Esophagus mucosa (tissue), 1 donor: ENCODE results near the gene FTHL17. TPM values are rescaled to one million over a fixed set of nuclear protein-coding genes. Genes with fewer than 3 reads are reported as not detected.

ENCODE experiments used
- ATAC-seq: fragments of 200-7000 bp; cut with Tn5 transposase; one replicate; pipeline ENCODE4 v1.9.1; 2020
- total RNA-seq: library from RNA; stranded (reverse); gene quantifications from one replicate; pipeline ENCODE4 v1.2.4, GENCODE V29; 2023
- donor health status: DM: yes; HTN: yes; CAD: no.

FTHL17 gene
- not detected for total RNA-seq

DNA sequence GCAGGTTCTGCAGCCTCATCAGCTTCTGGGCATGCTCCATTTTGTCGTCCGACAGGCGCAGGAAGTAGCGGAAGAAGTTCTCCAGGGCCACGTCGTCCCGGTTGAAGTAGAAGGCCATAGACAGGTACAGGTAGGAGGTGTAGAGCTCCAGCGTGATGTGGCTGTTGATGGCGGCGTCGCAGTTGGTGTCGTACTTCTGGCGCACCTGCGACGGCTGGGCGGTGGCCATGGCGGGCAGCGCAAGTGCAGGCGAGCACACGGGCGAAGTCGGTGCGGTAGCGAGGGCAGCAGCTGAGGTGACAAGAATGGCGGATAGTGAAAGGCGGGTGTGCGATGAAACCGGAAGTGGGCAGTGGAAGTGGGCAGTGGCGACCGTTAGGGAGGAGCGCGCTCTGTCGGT, at the start of gene FTHL17:
Gene FTHL17 (minus strand): TSS at position 317 of the 400 bp plus-strand sequence. CDS start 88 bp downstream, at position 229.
- ATAC-seq, result no peak

DNA sequence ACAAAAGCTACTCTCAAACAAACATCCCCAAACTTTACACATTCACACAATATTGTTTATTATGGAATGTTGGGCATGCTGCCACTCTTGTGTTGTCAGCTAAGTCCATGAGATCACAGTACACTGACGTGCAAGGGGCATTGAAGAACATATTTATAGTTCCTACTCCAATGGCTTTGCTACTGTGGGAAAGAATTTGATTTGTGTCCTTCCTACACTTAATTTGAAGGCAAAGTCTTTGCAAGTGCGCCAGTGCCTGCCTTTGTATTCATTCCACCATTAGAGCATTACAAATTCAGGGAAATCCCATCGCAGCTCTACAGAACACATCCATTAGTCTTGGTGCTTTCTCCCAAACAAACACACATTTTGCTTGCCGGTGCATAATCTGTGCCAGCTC, 45.4 kb upstream of the FTHL17 start:
- no peak for ATAC-seq

DNA sequence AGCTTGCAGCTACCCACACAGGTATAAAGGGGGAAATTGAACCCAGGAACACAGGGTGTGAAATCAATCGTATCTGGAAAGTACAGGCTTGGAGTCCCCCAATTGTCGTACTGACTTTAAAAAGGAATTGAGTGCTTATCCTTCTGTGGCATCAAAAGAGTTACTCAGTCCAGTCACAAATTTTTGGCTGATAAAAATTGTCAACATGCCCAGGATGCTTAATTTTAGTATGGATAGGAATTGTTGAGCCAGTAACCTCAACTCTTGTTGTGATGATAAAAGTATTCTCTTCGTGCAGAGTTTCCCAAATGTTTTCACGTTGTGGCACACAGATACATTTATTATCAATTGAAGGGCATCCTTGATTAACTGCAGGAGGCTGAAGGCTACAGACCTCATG, 43.6 kb upstream of the FTHL17 start:
- ATAC-seq, result no peak

DNA sequence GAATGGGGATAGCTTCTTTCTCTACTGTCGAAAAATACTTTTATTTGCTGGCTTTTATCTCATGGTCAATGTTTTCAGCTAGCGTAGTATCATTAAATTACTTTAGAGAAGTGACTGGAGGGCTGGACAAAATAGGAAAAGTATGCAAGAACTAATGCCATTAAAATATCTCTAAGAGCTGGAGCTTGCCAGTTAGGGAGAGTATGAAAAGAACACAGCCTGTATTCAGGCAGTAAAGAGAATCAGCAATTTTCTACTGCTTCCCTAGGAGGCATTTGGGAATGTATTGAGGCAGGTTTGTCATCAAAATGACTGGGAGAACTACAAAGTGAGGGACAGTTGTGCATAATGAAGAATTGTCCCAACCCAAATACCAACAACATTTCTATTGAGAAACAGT, 43.0 kb upstream of the FTHL17 start:
- ATAC-seq, result no peak

DNA sequence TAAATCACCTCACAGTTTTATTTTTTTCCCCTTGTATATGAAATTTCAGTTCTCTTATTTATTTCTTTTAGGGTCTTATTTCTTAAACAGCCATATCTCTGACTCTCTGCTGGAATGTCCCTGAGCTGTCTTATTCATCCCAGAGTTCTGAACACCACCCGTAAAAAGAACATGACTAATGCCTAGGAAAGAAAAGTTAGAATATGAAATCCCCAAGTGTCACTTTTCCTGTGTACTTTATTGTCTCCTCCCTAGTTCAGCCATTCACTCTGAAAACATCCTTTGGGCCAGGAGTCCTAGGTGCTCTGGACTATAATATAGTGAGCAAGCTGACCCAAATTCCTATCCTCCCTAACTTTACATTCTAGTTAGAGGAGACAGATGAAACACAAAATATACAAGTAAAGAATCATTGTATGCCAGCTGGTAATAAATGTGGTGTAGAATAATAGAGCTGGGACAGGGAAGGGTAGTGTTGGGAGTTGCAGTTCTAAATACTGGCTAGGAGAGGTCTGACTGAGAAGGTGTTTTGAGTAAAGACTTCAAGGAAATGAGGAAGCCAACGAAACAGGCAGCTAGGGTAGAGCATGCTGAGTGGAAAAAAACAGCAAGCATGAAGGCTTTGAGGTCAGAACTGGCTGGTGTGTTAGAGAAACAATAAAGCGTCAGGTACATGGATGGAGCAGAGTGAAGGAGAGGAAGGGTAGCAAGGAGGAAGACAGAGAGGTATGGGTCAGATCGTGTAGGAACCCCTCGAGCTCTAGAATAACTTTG, 40.6 kb upstream of the FTHL17 start:
- ATAC-seq, result no peak

DNA sequence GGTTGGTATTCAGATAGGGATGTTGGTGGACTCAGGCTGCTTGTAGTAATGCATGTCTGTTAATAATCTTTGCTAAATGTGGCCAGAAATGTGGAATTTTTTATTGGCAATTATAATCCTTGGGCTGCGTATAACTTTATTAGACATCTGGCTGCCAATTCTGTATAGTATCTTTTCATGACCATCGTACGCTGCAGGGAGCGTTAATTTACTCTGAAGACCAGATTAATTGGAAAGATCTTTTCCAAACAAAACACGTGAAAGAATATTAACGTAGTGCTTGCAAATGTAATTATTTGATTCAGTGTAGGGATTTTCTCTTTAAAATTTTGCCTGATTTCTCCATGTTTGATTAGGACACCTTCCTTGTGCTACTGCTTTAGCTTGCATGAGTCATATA, 38.8 kb upstream of the FTHL17 start:
- ATAC-seq, result no peak

DNA sequence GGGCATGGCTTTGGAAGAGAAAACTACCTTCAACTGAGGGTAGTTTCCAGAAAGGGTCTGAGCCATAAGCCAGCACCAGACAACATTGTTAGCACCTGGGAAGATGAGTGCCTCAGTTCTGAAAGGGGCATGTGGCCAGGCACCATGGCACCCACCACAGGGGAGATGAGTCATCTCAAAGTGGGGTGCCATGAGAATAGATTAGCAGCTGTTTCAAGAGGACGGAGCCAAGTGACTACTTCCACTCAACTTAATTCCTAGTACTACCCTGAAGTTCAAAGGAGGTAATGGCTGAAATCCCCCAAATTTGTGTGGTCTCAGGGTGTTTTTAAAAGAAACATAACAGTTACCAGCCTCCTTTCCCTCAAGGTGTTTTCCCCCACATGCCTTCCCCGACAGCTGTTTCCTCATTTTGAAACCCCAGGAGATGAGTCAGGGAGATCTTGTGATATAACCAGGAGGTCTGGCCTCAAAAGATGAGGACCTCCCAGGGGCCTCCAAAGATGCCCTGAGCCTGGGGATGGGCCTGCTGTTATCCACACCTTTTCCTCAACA, 27.8 kb upstream of the FTHL17 start:
- no peak for ATAC-seq

DNA sequence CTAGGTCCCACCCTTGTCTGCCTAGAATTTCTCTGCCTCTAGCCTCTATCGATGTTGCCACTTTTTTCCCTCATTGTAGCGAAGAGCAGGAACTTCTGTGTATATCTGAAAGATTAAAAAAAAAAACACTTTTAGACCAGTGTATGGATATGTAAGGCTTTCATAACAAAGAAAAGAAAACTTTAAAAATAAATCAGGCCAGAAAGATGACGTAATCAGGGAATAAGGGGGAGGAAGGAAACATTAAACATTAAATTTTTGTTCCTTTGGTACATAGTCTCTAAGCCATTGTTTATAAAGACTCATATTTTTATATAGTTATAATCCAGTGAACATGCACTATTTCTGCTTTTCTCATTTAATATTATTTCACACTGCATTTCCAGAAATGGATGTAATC, 26.2 kb upstream of the FTHL17 start:
- ATAC-seq, result no peak

DNA sequence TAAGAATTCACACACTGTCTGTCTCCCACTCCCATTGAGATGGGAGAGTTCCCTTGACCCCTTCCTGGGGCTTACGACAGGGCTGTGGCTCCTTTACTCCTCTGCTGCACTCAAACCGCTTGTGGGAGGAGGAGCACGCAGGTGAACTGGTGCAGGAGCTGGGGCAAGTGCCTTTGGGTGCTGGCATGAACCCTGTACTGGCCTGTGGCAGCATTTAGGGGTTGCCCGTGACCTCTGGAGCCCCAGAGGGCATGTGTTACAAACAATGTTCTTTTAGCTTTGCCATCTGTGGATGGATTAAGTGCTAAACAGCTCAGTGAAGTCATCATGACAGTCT, 21.8 kb upstream of the FTHL17 start:
- no peak for ATAC-seq

DNA sequence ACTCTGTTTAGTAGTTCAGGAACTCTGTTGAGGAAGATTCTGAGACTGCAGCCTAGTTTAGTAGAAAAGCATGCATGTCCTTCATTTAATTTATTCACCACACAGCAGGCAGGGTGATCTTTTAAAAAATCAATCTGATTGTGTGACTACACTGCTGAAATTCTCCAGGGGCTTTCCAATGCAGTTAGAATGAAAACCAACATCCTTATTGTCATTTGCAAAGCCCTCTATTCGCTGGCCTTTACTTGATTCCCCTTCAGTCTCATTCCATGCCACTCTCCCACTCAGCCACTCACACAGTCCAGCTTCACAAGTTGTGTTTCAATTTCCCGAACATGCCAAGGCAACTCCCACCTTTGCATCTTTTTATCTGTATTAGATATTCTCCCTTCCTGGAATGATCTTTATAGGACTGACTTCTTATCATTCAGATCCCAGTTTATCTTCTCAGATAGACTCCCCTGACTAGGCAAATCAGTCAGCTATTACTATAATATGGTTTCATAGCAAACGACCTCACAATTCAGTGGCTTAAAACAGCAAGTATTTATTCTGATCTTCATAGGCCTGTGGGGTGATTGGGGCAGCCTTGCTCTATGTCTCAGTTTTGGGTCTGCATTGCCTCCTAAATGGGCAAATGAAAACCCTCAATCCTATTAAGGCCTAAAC, 21.3 kb upstream of the FTHL17 start:
- no peak for ATAC-seq

DNA sequence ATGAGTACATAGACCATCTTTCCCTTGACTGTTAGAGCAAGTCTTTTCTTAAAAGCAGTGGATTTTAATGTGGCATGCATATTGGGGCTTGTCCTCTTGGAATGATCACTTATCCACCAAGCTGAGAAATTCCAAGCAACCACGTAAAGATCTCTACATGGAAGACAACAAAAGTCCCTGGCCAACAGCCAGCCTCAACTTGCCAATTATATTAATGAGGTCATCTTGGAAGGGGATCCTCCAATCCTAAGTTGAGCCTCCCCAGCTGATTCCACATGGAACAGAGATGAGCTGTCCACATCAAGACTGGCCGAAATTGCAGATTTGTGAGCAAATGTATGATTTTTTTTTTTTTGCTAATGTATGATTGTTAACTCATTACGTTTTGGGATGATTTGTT, 20.6 kb upstream of the FTHL17 start:
- no peak for ATAC-seq

DNA sequence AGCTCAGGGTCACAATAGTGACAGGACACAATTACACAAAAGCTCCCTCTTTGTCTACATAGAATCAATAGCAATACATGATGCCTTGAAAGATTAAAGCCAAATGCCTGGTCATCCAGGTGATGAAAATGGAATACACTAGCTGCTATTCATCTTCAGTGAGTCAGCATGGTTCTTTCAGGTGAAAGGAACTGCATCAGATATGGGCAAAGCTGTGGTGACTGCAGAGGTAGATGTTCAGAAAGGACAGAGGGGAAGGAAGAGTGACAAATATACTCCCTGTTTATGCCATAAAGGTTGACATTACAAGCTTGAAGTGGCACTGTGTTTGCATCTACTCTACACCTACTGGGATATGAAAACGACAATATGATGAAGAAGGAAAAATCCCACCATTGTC, 20.0 kb upstream of the FTHL17 start:
- no peak for ATAC-seq

DNA sequence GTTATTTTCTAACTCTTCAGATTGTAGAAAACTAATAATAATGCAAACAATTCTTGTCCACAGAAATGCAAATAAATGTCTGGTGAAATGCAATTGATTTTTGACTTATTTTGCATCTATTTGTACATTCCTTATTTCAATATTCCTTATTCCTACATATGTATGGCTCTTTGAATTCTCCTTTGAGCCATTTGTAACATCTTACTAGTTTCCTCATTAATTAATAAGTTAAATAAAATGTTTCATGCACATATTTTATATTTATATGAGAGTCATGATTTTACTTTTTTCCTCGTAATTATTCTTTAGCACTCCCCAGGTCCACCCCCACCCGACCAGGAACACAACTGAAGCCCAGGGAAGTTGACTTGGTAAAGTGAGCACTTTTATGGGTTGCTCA, 2.7 kb upstream of the FTHL17 start:
- ATAC-seq, result no peak

DNA sequence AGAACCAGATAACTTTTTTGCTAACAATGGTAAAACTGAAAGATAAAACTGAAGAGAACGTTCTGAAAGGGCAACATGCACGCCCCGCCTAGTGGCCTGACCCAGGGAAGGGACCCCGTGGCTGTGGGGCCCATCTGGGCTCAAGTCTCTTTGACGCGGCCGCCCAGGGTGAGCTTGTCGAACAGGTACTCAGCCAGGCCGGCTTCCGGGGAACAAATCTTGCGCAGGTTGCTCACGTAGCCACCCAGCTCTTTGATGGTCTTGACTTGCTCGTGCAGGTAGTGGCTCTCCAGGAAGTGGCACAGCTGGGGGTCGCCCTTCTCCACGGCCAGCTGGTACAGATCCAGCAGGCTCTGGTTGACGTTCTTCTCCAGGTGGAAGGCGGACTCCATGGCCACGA, 579 bp downstream of the FTHL17 start:
- no peak for ATAC-seq

DNA sequence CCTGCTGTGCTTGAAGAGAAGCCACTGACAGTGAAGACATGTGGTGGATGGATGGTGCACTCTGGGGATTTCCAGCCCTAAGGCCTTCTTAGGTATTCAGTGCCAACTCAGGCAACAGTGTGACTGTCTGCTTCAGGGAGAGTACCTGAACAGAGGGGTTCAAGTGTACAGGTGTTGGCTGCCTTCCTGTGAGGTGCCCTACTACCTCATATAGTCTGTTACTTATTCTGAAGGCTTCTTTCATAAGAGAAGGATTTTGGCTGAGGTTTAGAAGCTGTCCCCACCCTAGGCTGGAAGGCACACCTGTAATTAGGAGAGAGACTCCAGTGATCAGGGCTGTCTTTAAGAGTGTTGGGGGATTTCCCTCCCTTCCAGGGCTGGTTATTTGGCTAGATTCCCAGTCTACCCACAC, 1.8 kb downstream of the FTHL17 start:
- ATAC-seq, result peak; percentile 45

DNA sequence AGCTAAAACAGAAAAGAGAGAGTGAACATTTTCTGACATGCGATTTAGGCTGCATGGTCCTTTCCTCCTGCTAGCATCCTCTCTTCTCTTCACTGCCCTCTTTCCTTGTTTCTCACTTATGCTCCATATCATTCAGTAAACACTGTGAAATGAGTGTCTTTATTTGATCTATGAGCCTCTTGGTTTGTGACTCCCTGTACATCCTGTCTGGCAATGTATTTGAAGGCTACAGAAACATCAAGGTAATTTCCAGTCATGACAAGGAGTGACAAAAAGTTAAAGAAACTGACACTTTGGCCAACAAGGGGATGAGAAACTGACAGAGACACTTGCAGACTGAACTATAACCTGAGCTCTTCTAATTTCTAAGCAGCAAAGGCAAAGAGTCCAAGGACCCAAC, 8.7 kb downstream of the FTHL17 start:
- ATAC-seq, result no peak

DNA sequence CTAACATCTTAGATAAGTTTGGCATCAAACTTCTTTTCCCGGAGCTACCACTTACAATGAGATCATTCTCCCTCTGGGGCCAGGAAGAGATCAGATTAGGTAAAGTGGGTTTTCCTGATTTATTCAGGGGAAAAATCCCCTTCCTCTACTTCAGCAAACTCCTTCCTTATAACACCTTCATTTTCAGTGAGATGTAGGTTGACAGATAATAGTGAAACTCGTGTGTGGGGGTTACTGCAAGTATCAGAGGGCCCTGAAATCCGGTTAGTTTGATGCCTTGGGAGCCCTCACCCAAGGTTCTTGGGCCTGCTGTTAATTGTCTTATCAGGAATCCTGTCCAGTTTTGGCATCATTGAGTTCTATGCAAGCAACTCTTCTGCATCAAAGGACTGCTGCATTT, 10.8 kb downstream of the FTHL17 start:
- no peak for ATAC-seq

DNA sequence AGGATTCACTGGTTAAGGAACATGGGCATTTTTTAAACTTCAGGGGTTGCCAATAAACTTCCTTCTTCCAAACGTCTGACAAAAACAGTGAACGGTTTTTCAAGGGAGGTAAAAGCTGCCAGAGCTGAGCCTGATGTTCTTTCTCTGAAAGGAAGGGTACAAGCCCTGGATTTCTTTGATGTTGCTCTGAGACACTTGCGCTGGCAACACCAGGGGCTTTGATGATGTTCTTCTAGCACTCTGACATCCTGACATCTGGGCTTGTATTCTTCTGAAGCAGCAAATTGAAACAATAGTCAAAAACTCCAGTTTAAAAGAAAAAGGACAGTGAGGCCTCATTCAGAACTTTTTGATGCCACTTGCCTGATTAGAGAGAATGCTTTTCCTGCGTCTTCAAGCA, 11.8 kb downstream of the FTHL17 start:
- ATAC-seq, result no peak

DNA sequence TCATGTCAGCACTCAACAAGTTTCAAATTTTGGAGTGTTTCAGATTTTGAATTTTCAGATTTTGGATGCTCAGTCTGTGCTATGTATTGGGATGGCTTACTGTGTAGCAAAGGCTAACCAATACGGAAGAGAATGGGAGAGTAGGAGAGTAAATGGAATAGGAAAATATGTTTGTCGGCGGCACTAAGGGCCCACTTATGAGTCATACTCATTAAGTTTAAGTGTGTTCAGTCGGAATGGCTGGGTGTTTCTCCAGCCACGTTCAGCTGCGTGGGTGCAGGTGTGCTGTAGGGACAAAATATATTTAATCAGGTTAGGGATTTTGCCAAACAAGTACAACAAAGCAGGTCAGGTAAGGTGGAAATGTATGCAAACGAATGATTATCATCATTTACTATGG, 13.6 kb downstream of the FTHL17 start:
- no peak for ATAC-seq

DNA sequence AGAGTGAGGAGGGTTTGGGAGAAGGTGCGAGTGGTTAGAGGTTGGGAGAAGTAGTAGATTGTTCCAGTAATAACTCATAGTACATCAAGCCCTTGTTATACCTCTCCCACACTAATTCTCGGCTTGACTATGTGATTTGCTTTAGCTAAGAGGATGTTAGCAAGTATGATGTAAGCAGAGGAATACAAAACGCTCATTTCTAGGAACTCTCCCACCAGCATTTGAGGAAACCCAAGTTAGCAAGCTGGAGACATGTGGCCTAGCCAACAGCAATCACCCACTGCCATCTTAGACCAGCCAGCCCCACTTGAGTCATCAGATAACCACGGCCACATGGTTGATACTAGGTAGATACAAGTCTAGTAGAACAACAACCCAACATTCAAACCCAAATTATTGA, 14.2 kb downstream of the FTHL17 start:
- no peak for ATAC-seq

DNA sequence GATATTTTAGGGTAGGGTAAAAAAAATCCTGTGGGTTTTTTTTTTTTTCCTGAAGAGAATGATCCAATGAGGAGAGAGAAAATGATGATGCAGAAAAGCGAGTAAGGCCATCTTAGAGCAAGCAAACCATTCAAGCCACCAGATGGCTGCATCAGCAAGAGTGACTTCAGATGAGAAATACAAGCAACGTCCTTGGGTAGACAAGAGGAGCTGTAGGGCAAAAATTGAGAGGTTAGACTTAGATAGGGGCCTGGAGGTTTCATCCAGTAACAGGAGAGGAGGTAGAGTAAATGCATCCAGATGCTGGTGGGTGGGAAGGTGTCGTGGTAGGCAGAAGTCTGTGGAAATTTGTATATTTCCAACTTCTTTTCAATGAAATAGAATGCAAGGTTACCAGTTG, 14.6 kb downstream of the FTHL17 start:
- no peak for ATAC-seq

DNA sequence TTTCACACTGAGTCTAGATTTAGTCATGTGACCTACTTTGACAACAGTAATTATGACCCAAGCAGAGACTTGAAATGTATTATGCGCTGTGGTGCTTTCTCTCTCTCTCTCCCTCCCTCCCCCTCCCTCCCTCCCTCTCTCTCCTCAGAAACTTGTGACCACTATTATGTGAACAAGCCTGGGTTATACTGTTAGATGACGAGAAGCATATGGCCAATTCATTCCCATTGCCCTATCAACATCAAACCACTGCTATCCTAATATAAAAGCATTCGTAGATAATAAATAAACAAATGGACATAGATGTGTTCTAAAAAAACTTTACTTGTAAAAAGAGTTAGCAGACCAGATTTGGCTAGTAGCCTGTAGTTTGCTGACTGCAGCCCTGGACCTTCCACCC, 18.2 kb downstream of the FTHL17 start:
- ATAC-seq, result no peak

DNA sequence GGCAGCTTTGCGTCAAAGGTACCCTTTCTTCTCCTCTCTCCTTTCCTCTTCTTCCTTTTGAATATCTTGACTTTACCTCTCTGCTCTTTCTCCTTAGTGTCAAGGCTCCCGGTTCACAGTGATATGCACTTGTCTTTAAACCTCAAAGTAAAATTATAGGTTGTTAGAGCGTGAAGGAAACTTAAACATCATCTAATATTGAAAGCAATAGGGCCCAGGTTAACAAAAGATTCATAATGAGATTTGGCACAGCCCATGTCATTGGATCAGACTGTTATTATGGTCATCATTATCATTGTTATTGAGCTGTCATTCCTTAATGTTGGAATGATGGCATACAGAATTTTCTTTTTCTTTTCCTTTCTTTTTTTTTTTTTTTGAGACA, 32.5 kb downstream of the FTHL17 start:
- ATAC-seq, result no peak

DNA sequence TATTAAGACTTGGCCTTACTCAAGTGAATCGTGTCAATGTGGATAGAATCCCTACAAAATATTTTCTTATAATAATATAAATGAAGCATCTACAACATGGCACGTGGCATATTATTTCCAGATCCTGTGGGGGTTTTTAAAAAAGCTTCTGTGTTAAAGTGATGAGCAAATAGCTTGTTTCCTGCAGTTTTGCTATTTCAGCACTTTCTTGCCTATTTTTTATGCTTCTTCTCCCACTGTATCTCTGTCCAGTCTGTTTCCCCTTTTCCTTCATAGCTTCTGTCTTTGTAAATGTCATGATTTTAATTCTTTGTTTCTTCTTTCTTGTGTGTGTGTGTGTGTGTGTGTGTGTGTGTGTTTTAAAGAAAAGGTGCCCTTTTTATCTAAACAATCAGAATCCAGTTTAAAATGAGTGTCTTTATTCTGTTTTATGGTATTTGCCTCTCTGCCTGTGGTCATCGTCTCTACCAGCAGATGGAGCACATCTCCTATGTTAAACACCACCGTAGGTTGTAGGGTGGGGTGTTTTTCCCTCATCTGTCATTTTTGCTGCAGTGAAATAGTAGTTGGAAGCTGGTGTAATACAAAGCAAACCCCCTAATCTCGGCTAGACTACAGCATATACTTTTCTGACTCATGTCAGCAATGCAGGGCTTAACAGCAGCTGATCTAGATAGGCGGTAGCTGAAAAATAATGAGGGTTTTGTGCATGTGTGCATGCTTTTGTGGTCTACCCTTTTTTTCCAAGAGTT, 33.1 kb downstream of the FTHL17 start:
- ATAC-seq, result no peak
